ENCODE results near the gene SLC25A22. TPM values are rescaled to one million over a fixed set of nuclear protein-coding genes. Genes with fewer than 3 reads are reported as not detected.

The SLC25A22 gene
- total and polyA plus RNA-seq, 9 of the 15 experiments (the other 6 are each of a cell fraction or from before 2014, with no cell fraction given), result 0.41 to 55.4 (median 11.4) TPM

DNA sequence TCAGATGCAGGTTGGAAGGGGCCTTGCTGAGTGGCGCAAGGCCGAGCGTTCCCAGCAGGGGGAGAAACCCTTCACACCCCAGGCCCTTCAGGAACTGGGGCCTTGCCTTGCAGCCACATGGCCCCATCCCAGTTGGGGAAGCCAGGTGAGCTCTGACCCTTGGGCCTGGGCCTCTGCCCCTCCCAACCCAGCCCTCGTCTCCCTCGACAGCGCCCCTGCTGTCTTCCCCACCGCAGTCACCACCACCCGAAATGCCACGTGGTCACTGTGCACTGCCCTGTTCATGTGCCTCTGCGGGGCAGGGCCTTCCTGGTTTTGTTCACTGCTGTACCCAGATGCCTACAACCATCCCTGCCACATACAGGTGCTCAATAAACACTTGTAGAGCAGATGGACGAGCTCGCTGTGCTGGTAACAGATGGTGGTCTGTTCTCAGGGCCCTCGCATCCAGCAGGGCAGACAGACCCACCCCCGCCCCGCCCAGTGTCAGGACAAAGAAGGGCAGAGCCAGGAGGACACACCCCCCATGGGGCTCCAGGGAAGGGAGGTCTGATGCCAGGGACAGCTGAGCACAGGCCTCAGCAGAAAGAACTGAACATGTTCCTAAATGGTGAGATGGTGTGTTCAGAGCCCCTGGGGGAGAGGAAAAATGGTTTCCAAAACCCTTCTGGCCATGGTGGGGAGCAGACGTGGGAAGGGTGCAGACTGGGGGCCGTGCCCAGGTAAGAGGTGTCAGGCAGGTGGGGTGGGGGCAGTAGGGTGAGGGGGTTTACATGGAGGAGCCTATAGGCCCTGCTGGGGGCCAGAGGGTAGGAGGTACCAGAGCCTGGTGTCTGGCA is 40.6 kb upstream of the SLC25A22 start (continued):
- TF ChIP-seq ILK (tag; IDR thresholded peaks at IDR 0.05; ENCODE audit: borderline replicate concordance, low read depth) (no peak), PHF8 (IDR thresholded peaks at IDR 0.05; ENCODE audit: borderline replicate concordance, low read length) (no peak), DMBX1 (CRISPR knock-in tag; IDR thresholded peaks at IDR 0.05; ENCODE audit: borderline replicate concordance) (no peak), FOXK2 (conservative IDR thresholded peaks at IDR 0.05 in 1 of 2, IDR thresholded peaks at IDR 0.05 in 1 of 2; ENCODE audit: low read depth in 2 of 2) (no peak), KAT2B (IDR thresholded peaks at IDR 0.05; ENCODE audit: low read depth, low read length) (no peak), ZNF431 (CRISPR knock-in tag; IDR thresholded peaks at IDR 0.05) (no peak), TAF7 (tag; IDR thresholded peaks at IDR 0.05) (no peak), ZZZ3 (IDR thresholded peaks at IDR 0.05) (no peak), E2F1 (CRISPR knock-in tag; IDR thresholded peaks at IDR 0.05) (no peak), ZNF274 (IDR thresholded peaks at IDR 0.05; ENCODE audit: borderline replicate concordance, low read depth, low read length) (no peak)
- TF ChIP-seq, protein P1, sequence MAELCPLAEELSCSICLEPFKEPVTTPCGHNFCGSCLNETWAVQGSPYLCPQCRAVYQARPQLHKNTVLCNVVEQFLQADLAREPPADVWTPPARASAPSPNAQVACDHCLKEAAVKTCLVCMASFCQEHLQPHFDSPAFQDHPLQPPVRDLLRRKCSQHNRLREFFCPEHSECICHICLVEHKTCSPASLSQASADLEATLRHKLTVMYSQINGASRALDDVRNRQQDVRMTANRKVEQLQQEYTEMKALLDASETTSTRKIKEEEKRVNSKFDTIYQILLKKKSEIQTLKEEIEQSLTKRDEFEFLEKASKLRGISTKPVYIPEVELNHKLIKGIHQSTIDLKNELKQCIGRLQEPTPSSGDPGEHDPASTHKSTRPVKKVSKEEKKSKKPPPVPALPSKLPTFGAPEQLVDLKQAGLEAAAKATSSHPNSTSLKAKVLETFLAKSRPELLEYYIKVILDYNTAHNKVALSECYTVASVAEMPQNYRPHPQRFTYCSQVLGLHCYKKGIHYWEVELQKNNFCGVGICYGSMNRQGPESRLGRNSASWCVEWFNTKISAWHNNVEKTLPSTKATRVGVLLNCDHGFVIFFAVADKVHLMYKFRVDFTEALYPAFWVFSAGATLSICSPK (IDR thresholded peaks at IDR 0.05; ENCODE audit: borderline replicate concordance), result no peak
- TF ChIP-seq, protein P2, sequence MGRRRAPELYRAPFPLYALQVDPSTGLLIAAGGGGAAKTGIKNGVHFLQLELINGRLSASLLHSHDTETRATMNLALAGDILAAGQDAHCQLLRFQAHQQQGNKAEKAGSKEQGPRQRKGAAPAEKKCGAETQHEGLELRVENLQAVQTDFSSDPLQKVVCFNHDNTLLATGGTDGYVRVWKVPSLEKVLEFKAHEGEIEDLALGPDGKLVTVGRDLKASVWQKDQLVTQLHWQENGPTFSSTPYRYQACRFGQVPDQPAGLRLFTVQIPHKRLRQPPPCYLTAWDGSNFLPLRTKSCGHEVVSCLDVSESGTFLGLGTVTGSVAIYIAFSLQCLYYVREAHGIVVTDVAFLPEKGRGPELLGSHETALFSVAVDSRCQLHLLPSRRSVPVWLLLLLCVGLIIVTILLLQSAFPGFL (CRISPR knock-in tag; IDR thresholded peaks at IDR 0.05), result no peak
- TF ChIP-seq, protein P3, sequence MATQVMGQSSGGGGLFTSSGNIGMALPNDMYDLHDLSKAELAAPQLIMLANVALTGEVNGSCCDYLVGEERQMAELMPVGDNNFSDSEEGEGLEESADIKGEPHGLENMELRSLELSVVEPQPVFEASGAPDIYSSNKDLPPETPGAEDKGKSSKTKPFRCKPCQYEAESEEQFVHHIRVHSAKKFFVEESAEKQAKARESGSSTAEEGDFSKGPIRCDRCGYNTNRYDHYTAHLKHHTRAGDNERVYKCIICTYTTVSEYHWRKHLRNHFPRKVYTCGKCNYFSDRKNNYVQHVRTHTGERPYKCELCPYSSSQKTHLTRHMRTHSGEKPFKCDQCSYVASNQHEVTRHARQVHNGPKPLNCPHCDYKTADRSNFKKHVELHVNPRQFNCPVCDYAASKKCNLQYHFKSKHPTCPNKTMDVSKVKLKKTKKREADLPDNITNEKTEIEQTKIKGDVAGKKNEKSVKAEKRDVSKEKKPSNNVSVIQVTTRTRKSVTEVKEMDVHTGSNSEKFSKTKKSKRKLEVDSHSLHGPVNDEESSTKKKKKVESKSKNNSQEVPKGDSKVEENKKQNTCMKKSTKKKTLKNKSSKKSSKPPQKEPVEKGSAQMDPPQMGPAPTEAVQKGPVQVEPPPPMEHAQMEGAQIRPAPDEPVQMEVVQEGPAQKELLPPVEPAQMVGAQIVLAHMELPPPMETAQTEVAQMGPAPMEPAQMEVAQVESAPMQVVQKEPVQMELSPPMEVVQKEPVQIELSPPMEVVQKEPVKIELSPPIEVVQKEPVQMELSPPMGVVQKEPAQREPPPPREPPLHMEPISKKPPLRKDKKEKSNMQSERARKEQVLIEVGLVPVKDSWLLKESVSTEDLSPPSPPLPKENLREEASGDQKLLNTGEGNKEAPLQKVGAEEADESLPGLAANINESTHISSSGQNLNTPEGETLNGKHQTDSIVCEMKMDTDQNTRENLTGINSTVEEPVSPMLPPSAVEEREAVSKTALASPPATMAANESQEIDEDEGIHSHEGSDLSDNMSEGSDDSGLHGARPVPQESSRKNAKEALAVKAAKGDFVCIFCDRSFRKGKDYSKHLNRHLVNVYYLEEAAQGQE (IDR thresholded peaks at IDR 0.05; ENCODE audit: borderline replicate concordance), result no peak
- TF ChIP-seq, protein P3 (CRISPR knock-in tag; IDR thresholded peaks at IDR 0.05; ENCODE audit: low read depth), result no peak

Measured in K562 (cell line).